T-helper 2 cell (primary cell): Measurements from ENCODE around the gene ZNF432.
A peak's percentile ranks its signal among the peaks of the same experiment; 100 is the strongest.
"Not testable (repeated sequence)": the region's sequence is repeated elsewhere in the genome, so short reads cannot be mapped to it uniquely, and the experiment has no call there.

ENCODE experiments used
- DNase-seq, 5 experiments: peaks; one replicate each; pipeline versions ENCODE4 v3.0.0 to v3.0.0-alpha.2; 2012 to 2022
- total RNA-seq, 2 donors: gene quantifications; one replicate each; lab custom pipeline; 2026; lab: John Stamatoyannopoulos, UW

Gene ZNF432
- 18.4 to 23.1 reads per million in 2 donors for total RNA-seq

GRCh38 chr19:52048555-52049501 lies at the start of gene ZNF432:
TSS of gene ZNF432 (minus strand) at chr19:52048838. CDS start at chr19:52046868, 1,970 bp downstream.
- DNase-seq: peak; percentile 51 to 92 (median 70)

- not testable (repeated sequence) for DNase-seq
Measured at GRCh38 chr19:52096416-52096815, 47.8 kb upstream of the ZNF432 start.

- DNase-seq: peak; percentile 48 to 91 (median 76)
Measured at GRCh38 chr19:52095172-52096014, 46.8 kb upstream of the ZNF432 start, which contains the start of gene ZNF841. TSS of gene ZNF841 (minus strand) at chr19:52095765. CDS start at chr19:52084801, 10,964 bp downstream.

DNA sequence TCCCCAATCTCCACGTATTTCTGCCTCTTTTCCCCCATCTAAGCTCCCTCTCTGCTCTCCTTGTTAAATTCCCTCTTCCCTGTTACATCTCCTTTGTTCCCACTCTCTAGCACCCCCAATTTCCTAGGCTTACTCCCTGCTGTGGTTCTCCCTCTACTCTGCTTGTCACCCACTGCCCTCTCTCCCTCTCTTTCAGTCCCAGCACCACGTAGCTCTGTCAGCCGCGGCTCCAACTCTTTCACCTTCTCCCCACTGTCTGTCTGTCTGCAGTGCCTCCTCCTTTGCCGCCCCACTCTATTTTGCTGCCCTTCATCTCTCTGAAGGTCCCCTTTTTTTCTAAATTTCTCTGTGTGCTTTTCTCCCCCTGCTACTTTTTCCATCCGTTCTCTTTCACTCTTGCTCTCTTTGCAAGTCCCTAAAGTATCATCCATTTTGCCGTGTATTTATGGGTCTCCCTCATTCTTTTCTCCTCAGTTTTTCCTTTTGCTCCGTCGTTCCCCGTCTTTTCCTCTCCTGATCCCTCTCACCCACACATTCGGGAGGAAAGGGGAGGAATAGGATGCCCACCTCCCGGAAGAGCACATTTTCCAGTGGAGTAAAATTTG lies 46.0 kb upstream of the ZNF432 start:
- DNase-seq: peak in 1 of 5 experiments; percentile 7

DNA sequence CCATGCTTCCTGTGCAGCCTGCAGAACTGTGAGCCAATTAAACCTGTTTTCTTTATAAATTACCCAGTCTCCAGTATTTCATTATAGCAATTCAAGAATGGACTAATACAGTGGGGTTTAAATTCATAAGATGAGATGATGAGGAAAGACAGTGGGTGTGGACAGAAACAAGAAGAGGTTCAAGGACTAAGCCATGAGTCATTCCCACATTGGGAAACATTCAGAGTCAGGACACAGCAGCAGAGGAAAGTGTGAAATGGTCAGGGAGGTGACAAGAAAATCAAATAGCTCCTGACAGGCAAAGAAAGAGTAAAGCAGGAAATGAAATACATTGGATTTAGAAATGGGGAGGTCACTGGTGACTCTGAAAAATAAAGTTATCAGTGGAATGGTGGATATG lies 37.8 kb upstream of the ZNF432 start:
- DNase-seq: no peak

DNA sequence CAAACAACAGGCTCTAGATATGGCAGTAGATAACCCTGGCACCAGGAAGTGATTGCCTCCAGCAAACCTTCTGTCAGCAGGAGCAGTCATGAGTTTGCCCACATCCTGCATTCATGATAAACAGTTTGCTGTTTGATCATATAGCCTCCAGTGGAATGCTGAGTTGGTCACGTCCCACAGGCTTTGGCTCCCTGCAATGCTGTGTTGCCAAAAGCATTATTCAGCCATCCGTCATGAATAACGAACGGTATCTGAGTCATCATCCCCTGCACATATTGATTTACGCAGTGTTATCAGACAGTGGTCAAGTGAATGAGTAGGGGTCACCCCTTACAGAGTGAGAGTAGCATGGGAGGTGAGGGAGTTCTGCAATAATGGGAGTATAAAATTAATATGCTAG lies 21.9 kb upstream of the ZNF432 start:
- no peak for DNase-seq

- no peak for DNase-seq
Measured at GRCh38 chr19:52069653-52070052, 21.0 kb upstream of the ZNF432 start.

DNA sequence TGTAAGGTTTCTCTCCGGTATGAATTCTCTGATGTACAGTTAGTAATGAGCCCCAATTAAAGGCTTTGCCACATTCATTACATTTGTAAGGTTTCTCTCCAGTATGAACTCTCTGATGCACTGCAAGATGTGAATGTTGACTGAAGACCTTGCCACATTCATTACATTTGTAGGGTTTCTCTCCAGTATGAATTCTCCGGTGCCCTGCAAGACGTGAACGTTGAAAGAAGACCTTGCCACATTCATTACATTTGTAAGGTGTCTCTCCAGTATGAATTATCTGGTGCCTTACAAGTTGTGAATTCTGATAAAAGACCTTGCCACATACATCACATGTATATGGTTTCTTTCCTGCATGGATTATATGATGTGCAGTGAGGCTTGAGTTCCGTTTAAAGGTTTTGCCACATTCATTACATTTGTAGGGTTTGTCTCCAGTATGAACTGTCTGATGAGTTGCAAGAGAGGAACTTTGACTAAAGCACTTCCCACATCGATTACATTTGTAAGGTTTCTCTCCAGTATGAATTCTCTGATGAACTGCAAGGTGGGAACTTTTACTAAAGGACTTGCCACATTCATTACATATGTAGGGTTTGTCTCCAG lies 17.7 kb upstream of the ZNF432 start:
- no peak for DNase-seq

GRCh38 chr19:52065399-52065798 lies 16.8 kb upstream of the ZNF432 start:
- DNase-seq: no peak

DNA sequence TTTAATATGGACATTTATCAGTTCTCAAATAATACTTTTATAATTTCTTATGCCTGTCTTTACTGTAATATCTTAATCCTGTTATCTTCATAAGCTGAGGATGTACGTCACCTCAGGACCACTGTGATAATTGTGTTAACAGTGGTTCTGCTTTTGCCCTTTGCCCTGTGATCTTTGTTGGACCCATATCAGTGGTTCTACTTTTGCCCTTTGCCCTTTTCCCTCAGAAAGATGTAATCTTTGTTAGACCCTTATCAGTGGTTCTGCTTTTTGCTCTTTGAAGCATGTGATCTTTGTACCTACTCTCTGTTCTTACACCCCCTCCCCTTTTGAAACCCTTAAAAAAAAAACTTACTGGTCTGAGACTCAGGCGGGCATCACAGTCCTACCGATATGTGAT lies 7.8 kb upstream of the ZNF432 start:
- not testable (repeated sequence) for DNase-seq

- DNase-seq: not testable (repeated sequence)
Measured at GRCh38 chr19:52051736-52052135, 3.1 kb upstream of the ZNF432 start.

- no peak for DNase-seq
Measured at GRCh38 chr19:52039169-52039568, 9.5 kb downstream of the ZNF432 start.

DNA sequence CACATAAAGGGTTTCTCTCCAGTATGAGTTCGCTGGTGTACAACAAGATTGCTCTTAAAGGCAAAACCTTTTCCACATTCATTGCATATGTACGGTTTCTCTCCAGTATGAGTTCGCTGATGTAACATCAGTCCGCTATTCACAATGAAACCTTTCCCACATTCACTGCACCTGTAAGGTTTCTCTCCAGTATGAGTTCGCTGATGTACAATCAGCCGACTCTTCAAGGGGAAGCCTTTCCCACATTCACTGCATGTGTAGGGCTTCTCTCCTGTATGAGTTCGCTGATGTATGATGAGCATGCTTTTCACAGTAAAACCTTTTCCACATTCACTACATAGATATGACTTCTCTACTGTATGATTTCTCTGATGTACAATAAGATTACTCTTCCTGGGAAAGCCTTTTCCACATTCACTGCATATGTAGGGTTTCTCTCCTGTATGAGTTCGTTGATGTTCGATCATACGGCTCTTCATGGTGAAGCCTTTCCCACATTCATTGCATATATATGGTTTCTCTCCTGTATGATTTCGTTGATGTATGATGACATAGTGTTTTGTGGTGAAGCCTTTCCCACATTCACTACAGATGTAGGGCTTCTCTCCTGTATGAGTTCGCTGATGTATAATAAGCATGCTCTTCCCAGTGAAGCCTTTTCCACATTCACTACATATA lies 14.4 kb downstream of the ZNF432 start:
- DNase-seq: peak in 1 of 5 experiments; percentile 10

- no peak for DNase-seq
Measured at GRCh38 chr19:52028780-52029123, 19.9 kb downstream of the ZNF432 start.

DNA sequence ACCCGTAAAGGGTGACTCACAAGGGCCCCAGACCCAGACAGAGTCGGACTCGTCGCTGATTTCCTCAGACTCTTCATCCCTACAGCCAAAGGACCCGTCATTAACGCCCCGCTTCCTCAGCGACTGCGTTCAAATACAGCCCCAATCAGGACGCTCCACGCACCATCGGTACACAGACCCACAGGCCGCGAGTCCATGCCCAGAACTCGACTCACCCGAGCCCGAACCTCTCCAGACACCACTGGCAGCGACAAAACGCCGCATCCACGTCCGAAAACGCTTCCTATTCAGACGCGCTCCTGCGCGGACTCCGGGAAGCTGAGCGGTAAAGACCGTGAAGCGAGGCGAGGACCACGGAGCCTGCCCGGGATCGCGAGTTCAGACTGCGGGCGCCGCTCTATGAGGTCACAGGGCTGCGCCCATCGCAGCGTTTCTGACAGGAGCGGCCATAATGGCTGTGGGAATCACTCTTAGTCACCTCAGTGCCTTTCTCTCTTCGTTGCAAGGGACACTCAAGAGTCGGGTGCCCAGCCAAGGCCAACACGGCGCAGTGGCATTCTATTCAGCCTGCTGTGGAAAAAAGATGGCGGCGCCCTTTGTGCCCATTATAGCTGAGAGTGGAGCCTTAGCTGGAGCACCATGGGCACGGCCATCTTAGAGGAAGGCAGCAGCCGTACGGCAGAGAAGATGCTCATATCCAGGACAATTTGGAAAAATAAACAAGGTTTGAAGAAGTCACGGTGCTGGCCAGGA lies 20.4 kb downstream of the ZNF432 start, which contains the start of gene ZNF614:
ZNF614 (minus strand) TSS at position 353 of the 753 bp plus-strand sequence. CDS start 2,634 bp downstream, outside the sequence.
- DNase-seq: peak; percentile 46 to 91 (median 78)

GRCh38 chr19:52026255-52026990 lies 22.2 kb downstream of the ZNF432 start:
- DNase-seq: not testable (repeated sequence)

GRCh38 chr19:52024478-52024877 lies 24.2 kb downstream of the ZNF432 start:
- not testable (repeated sequence) for DNase-seq

GRCh38 chr19:52022193-52022592 lies 26.4 kb downstream of the ZNF432 start:
- DNase-seq: no peak

GRCh38 chr19:52020506-52020905 lies 28.1 kb downstream of the ZNF432 start:
- no peak for DNase-seq

DNA sequence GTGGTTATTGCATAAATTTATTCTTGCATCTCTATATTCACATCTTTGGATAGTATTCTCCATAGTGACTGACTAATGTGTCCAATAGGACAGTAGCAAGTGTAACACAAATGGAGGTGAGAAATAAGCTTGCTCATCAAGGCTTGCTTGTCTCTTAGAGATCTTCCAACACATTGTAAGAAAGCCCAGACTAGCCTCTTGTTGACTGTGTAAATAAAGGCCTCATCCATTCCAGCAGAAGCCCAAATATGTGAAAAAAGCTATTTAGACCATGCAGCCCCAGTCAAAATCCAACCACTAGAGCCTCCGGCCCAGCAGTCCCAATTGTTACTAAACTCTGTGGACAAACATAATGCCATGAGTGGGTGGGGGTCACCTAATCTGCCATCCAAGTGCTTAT lies 38.0 kb downstream of the ZNF432 start:
- DNase-seq: no peak
